Endodermal cell (in vitro differentiated cells): ENCODE results near the gene EBP. TPM values are rescaled to one million over a fixed set of nuclear protein-coding genes. Genes with fewer than 3 reads are reported as not detected.

Experiments
- DNase-seq: peaks from one replicate; pipeline ENCODE4 v3.0.0-alpha.2; 2017
- H3K27ac ChIP-seq: 2 replicates; pipeline ENCODE4 v1.5.1; 2013; ENCODE audit warnings: mild to moderate bottlenecking, low read depth, low read length, moderate library complexity
- H3K27me3 ChIP-seq: 2 replicates; pipeline ENCODE4 v1.6.1; 2013; ENCODE audit warnings: mild to moderate bottlenecking, low read length, moderate library complexity; ENCODE audit not compliant: insufficient read depth, control insufficient read depth, poor library complexity, severe bottlenecking
- H3K36me3 ChIP-seq: 2 replicates; pipeline ENCODE4 v1.7.0; 2013; ENCODE audit warnings: mild to moderate bottlenecking, low read length, moderate library complexity; ENCODE audit not compliant: control insufficient read depth, insufficient read depth
- H3K4me1 ChIP-seq: one replicate; pipeline ENCODE4 v1.7.0; 2013; ENCODE audit warnings: low read length; ENCODE audit not compliant: control insufficient read depth, insufficient read depth
- H3K4me3 ChIP-seq: 2 replicates; pipeline ENCODE4 v1.5.1; 2013; ENCODE audit warnings: mild to moderate bottlenecking, low read length, moderate library complexity
- H3K9ac ChIP-seq: 2 replicates; pipeline ENCODE4 v1.6.1; 2013; ENCODE audit warnings: mild to moderate bottlenecking, low read length, moderate library complexity; ENCODE audit not compliant: poor library complexity, severe bottlenecking; ENCODE audit errors: extremely low read depth
- H3K9me3 ChIP-seq: 2 replicates; pipeline ENCODE4 v1.6.1; 2013; ENCODE audit warnings: mild to moderate bottlenecking, low read length, moderate library complexity; ENCODE audit not compliant: control insufficient read depth
- H3K27ac Mint-ChIP-seq: 2 replicates; pipeline ENCODE4 v1.8.0; 2020; ENCODE audit warnings: mixed read lengths
- H3K27me3 Mint-ChIP-seq: 2 replicates; pipeline ENCODE4 v1.8.0; 2021; ENCODE audit warnings: mild to moderate bottlenecking, mixed read lengths; ENCODE audit not compliant: insufficient read depth
- H3K36me3 Mint-ChIP-seq: 2 replicates; pipeline ENCODE4 v1.8.0; 2020; ENCODE audit warnings: low read depth, mixed read lengths
- H3K4me1 Mint-ChIP-seq: 2 replicates; pipeline ENCODE4 v1.8.0; 2020; ENCODE audit warnings: mixed read lengths
- H3K4me3 Mint-ChIP-seq: 2 replicates; pipeline ENCODE4 v1.8.0; 2020; ENCODE audit warnings: mild to moderate bottlenecking, moderate library complexity, mixed read lengths
- H3K9me3 Mint-ChIP-seq: 2 replicates; pipeline ENCODE4 v1.8.0; 2020; ENCODE audit warnings: mild to moderate bottlenecking, mixed read lengths
- CTCF ChIP-seq: fragments of 200-600 bp; sonication (generic); conservative IDR thresholded peaks from 2 replicates; pipeline ENCODE4 v1.5.0; 2021; ENCODE audit warnings: antibody characterized with exemption, mild to moderate bottlenecking
- WGBS, 2 experiments: methylation state at CpG; one replicate each; pipeline versions ENCODE4 v1.1.5 to v1.1.7; 2013; ENCODE audit warnings: missing lambda C conversion rate in 2 of 2, mixed read lengths in 1 of 2; ENCODE audit not compliant: insufficient coverage in 1 of 2, insufficient read length in 1 of 2; 5-methylcytosine and 5-hydroxymethylcytosine counted together
- total RNA-seq, 2 donors: library from RNA; stranded (reverse); fragmentation: NEBNext Ultra II Directional in 1 of 2; extraction: Animal tissue kit (Norgen Biotek cat#: 25700) in 1 of 2; gene quantifications; 2 replicates in 1 of 2; 3 replicates in 1 of 2; pipeline ENCODE4 v1.2.1, GENCODE V29; 2021

Gene EBP
- total RNA-seq, 2 donors from 2014 or later: 105 to 119 TPM

DNA sequence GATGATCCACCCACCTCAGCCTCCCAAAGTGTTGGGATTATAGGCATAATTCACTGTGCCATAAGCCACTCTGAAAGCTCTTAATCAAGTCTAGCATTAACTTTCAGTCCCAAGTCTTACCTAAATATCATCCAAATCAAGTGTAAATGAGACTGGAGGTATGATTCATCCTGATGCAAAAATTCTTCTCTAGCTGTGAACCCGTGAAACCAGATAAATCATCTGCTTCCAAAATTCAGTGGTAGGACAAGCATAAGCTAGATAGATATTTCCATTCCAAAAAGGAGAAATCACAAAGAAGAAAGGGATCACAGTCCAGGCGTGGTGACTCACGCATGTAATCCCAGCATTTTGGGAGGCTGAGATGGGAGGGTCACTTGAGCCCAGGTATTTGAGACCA lies 9.1 kb downstream of the EBP start:
- H3K27ac Mint-ChIP-seq: no peak overlapping the region
- Histone ChIP-seq H3K27ac (no peak overlapping the region), H3K9ac (no peak overlapping the region), H3K9me3 (no peaks in the 10 kb centered on the region), H3K4me1 (no peaks in the 10 kb centered on the region), H3K4me3 (no peak overlapping the region), H3K27me3 (no peaks in the 10 kb centered on the region), H3K36me3 (peaks cover 22% of the 10 kb centered on the region)
- no peaks in the 10 kb centered on the region for H3K4me1 Mint-ChIP-seq
- H3K36me3 Mint-ChIP-seq: peaks cover 28% of the 10 kb centered on the region
- peaks cover 66% of the 10 kb centered on the region for H3K9me3 Mint-ChIP-seq
- no peak overlapping the region for H3K4me3 Mint-ChIP-seq
- H3K27me3 Mint-ChIP-seq: no peaks in the 10 kb centered on the region
- no peak for DNase-seq
- WGBS, 2 experiments: 96% methylated on average over 3 of the region's 3 CpGs; no CpG with 5 or more reads in 1 of the 2 experiments
- no peak for TF ChIP-seq CTCF

DNA sequence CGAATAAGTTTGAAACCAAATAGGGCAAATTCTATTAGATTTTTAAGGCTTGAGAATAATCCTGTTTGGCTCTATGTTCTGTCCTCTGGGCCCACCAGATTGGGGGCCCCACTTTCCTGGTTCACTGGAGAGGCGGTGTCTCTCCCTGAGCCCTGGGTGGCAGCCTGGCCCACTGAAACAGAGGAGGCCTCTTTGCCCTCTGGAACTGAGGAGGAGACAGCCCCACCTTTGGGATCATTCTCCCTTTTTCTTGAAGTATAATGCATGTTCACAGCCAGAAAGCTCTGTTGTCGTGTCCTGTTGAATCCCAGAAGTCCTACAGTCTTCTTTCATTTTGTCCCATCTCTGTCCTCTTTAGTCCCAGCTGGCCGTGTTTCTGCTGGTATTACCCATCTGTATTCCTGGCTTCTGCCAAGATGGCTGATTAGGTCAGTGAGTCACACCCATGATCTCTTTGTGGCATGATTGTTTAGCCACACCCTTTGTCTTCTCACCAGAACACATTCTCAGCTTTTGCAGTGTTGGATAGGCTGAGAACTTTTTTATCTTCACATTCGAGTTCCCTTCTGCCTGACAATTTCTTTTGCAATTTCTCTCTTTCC lies 9.9 kb downstream of the EBP start:
- H3K9me3 Mint-ChIP-seq: peaks cover 62% of the 10 kb centered on the region
- H3K4me1 Mint-ChIP-seq: no peaks in the 10 kb centered on the region
- no peak for DNase-seq
- H3K27ac Mint-ChIP-seq: no peak overlapping the region
- no peaks in the 10 kb centered on the region for H3K4me1 ChIP-seq
- 92 to 95% methylated on average over 3 to 5 of the region's 5 CpGs for WGBS, 2 experiments
- H3K4me3 Mint-ChIP-seq: no peak overlapping the region
- H3K9me3 ChIP-seq: no peaks in the 10 kb centered on the region
- no peak overlapping the region for H3K27ac ChIP-seq
- peaks cover 22% of the 10 kb centered on the region for H3K36me3 Mint-ChIP-seq
- H3K27me3 Mint-ChIP-seq: no peaks in the 10 kb centered on the region
- no peak overlapping the region for H3K4me3 ChIP-seq
- H3K9ac ChIP-seq: no peak overlapping the region
- H3K27me3 ChIP-seq: no peaks in the 10 kb centered on the region
- peaks cover 18% of the 10 kb centered on the region for H3K36me3 ChIP-seq
- TF ChIP-seq CTCF: no peak

DNA sequence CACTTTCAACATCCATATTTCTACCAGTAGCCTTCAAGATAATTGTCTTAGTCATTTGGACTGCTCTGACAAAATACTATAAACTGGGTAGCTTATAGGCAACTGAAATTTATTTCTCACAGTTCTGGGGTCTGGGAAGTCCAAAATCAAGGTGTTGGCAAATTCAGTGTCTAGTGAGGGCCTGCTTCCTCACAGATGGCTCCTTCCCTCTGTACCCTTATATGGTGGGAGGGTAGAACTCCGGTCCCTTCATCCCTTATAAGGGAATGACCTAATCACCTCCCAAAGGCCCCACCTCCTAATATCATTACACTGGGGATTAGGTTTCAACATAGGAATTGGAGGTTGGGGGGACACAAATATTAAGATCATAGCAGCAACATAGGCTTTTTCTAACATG lies 10.6 kb downstream of the EBP start:
- H3K27ac Mint-ChIP-seq: no peak overlapping the region
- DNase-seq: no peak
- no CpG with 5 or more reads among the region's 1 CpG for WGBS, 2 experiments
- no peak for TF ChIP-seq CTCF
- H3K9me3 Mint-ChIP-seq: peaks cover 63% of the 10 kb centered on the region
- Histone ChIP-seq H3K36me3 (peaks cover 12% of the 10 kb centered on the region), H3K4me3 (no peak overlapping the region), H3K4me1 (no peaks in the 10 kb centered on the region), H3K27me3 (no peaks in the 10 kb centered on the region), H3K9ac (no peak overlapping the region), H3K9me3 (no peaks in the 10 kb centered on the region), H3K27ac (no peak overlapping the region)
- no peaks in the 10 kb centered on the region for H3K27me3 Mint-ChIP-seq
- H3K4me3 Mint-ChIP-seq: no peak overlapping the region
- H3K4me1 Mint-ChIP-seq: no peaks in the 10 kb centered on the region
- H3K36me3 Mint-ChIP-seq: peaks cover 17% of the 10 kb centered on the region
